SK-N-SH (cell line): ENCODE data around the gene ZC3H13. TPM values are rescaled to one million over a fixed set of nuclear protein-coding genes. Genes with fewer than 3 reads are reported as not detected.

Source experiments
- CTCF ChIA-PET: fragments of 300-600, 350-600 bp; formaldehyde crosslinking; extraction: SDS; loops from one replicate; lab custom pipeline; 2021; lab: Yijun Ruan, JAX
- POLR2A ChIA-PET: fragments of 350-600 bp; sonication (Branson Sonifier 250); formaldehyde crosslinking; extraction: SDS; loops from one replicate; lab custom pipeline; 2020; ENCODE audit warnings: antibody characterized with exemption, inconsistent platforms; lab: Yijun Ruan, JAX
- DNase-seq: peaks from one replicate; pipeline ENCODE4 v3.0.0; 2012
- H2AFZ ChIP-seq: fragments of 200-600 bp; sonication (generic); 2 replicates; pipeline ENCODE4 v1.8.1; 2016; ENCODE audit warnings: antibody characterized with exemption, mild to moderate bottlenecking, low read depth
- H3F3A ChIP-seq: fragments of 200-600 bp; sonication (generic); replicated peaks from 2 replicates; pipeline ENCODE3; 2016; ENCODE audit warnings: antibody characterized with exemption, mild to moderate bottlenecking; ENCODE audit not compliant: insufficient read depth
- H3K27ac ChIP-seq, 2 experiments: fragments of 200-500 bp in 1 of 2; fragments of 200-600 bp in 1 of 2; sonication (Bioruptor generic) in 1 of 2; sonication (generic), shearing (Covaris generic) in 1 of 2; 2 replicates each; pipeline versions ENCODE4 v1.5.1 to v1.6.1; 2014 to 2016; ENCODE audit warnings: low read depth in 2 of 2, inconsistent platforms in 1 of 2, low read length in 1 of 2, mild to moderate bottlenecking in 1 of 2, mixed read lengths in 1 of 2
- H3K27me3 ChIP-seq: fragments of 200-600 bp; sonication (generic), shearing (Covaris generic); 2 replicates; pipeline ENCODE4 v1.6.1; 2016; ENCODE audit warnings: mixed run types; ENCODE audit not compliant: insufficient read depth
- H3K36me3 ChIP-seq, 2 experiments: fragments of 200-500 bp in 1 of 2; fragments of 200-600 bp in 1 of 2; sonication (Bioruptor generic) in 1 of 2; sonication (generic) in 1 of 2; replicated peaks in 1 of 2; 2 replicates each; pipeline versions ENCODE3 to v1.5.1; 2014 to 2016; ENCODE audit warnings: low read length in 1 of 2, mild to moderate bottlenecking in 1 of 2; ENCODE audit not compliant: insufficient read depth in 2 of 2, control insufficient read depth in 1 of 2
- H3K4me1 ChIP-seq, 2 experiments: fragments of 200-500 bp in 1 of 2; fragments of 200-600 bp in 1 of 2; sonication (Bioruptor generic) in 1 of 2; sonication (generic), shearing (Covaris generic) in 1 of 2; 2 replicates each; pipeline versions ENCODE4 v1.5.1 to v1.6.1; 2014 to 2016; ENCODE audit warnings: low read depth in 1 of 2, low read length in 1 of 2, mixed run types in 1 of 2; ENCODE audit not compliant: insufficient read depth in 2 of 2, control insufficient read depth in 1 of 2
- H3K4me2 ChIP-seq: fragments of 200-600 bp; sonication (generic), shearing (Covaris generic); 2 replicates; pipeline ENCODE4 v1.6.1; 2017; ENCODE audit warnings: mixed run types
- H3K4me3 ChIP-seq, 2 experiments: fragments of 200-500 bp in 1 of 2; fragments of 200-600 bp in 1 of 2; sonication (Bioruptor generic) in 1 of 2; sonication (generic), shearing (Covaris generic) in 1 of 2; 2 replicates each; pipeline versions ENCODE4 v1.5.1 to v1.8.1; 2014 to 2016; ENCODE audit warnings: low read depth in 2 of 2, inconsistent platforms in 1 of 2, low read length in 1 of 2, mild to moderate bottlenecking in 1 of 2, mixed read lengths in 1 of 2, moderate library complexity in 1 of 2
- H3K79me2 ChIP-seq: fragments of 200-600 bp; sonication (generic); 2 replicates; pipeline ENCODE4 v1.8.1; 2017; ENCODE audit warnings: mild to moderate bottlenecking; ENCODE audit not compliant: insufficient read depth
- H3K9ac ChIP-seq: fragments of 200-600 bp; sonication (generic); 2 replicates; pipeline ENCODE4 v1.6.1; 2017; ENCODE audit warnings: mixed run types
- H3K9me2 ChIP-seq: fragments of 200-600 bp; sonication (generic); 2 replicates; pipeline ENCODE4 v1.6.1; 2017; ENCODE audit warnings: mixed run types
- H3K9me3 ChIP-seq: fragments of 200-600 bp; sonication (generic); 2 replicates; pipeline ENCODE4 v1.6.1; 2017; ENCODE audit warnings: mixed run types, mild to moderate bottlenecking, moderate library complexity
- H4K20me1 ChIP-seq: fragments of 200-600 bp; sonication (generic); 2 replicates; pipeline ENCODE4 v1.6.1; 2017; ENCODE audit warnings: mild to moderate bottlenecking, mixed run types; ENCODE audit not compliant: insufficient read depth
- CHD2 ChIP-seq: fragments of 150-350 bp; IDR thresholded peaks from 2 replicates; pipeline ENCODE4 v1.6.1; 2018; ENCODE audit warnings: low read length; ENCODE audit not compliant: partially characterized antibody
- ELF1 ChIP-seq: IDR thresholded peaks from 2 replicates; pipeline ENCODE4 v1.4.0; 2012
- FOSL2 ChIP-seq: IDR thresholded peaks from 2 replicates; pipeline ENCODE4 v1.4.0; 2012; ENCODE audit warnings: low read depth, mild to moderate bottlenecking, moderate library complexity, borderline replicate concordance
- FOXJ3 ChIP-seq: sonication (generic); formaldehyde crosslinking; IDR thresholded peaks from 2 replicates; pipeline ENCODE4 v1.5.1; 2020; ENCODE audit warnings: mild to moderate bottlenecking, missing genetic modification reagents
- FOXM1 ChIP-seq: IDR thresholded peaks from 2 replicates; pipeline ENCODE4 v1.4.0; 2012; ENCODE audit warnings: low read depth, mild to moderate bottlenecking
- GATA2 ChIP-seq: sonication (generic); formaldehyde crosslinking; IDR thresholded peaks from 2 replicates; pipeline ENCODE4 v1.5.0; 2020; ENCODE audit warnings: mild to moderate bottlenecking, missing genetic modification reagents
- MXI1 ChIP-seq: IDR thresholded peaks from 2 replicates; pipeline ENCODE4 v1.6.1; 2012; ENCODE audit warnings: mild to moderate bottlenecking, low read depth, low read length, improper control_type of control experiment
- NFIC ChIP-seq: IDR thresholded peaks from 2 replicates; pipeline ENCODE4 v1.4.0; 2012; ENCODE audit warnings: borderline replicate concordance
- NRF1 ChIP-seq: IDR thresholded peaks from 2 replicates; pipeline ENCODE4 v1.6.1; 2012; ENCODE audit warnings: low read depth, mild to moderate bottlenecking, low read length
- RCOR1 ChIP-seq: fragments of 150-350 bp; IDR thresholded peaks from 2 replicates; pipeline ENCODE4 v1.6.1; 2017; ENCODE audit warnings: antibody characterized with exemption, low read length
- RFX5 ChIP-seq: IDR thresholded peaks from 2 replicates; pipeline ENCODE4 v1.6.1; 2012; ENCODE audit warnings: mild to moderate bottlenecking, improper control_type of control experiment, low read length
- SIN3A ChIP-seq: IDR thresholded peaks from 2 replicates; pipeline ENCODE4 v1.6.1; 2012; ENCODE audit warnings: low read depth, mild to moderate bottlenecking, low read length, moderate library complexity, borderline replicate concordance
- SMC3 ChIP-seq: IDR thresholded peaks from 2 replicates; pipeline ENCODE4 v1.6.1; 2012; ENCODE audit warnings: low read depth, low read length, improper control_type of control experiment
- TAF1 ChIP-seq: IDR thresholded peaks from 2 replicates; pipeline ENCODE4 v1.6.1; 2012; ENCODE audit warnings: low read depth, mild to moderate bottlenecking, low read length, moderate library complexity, borderline replicate concordance
- TCF12 ChIP-seq: IDR thresholded peaks from 2 replicates; pipeline ENCODE4 v1.4.0; 2012
- TEAD4 ChIP-seq: IDR thresholded peaks from 2 replicates; pipeline ENCODE4 v1.4.0; 2012; ENCODE audit warnings: mild to moderate bottlenecking, borderline replicate concordance; ENCODE audit not compliant: insufficient read depth
- YY1 ChIP-seq: IDR thresholded peaks from 2 replicates; pipeline ENCODE4 v1.4.0; 2012; ENCODE audit warnings: low read depth, mild to moderate bottlenecking
- WGBS: methylation state at CpG from one replicate; pipeline ENCODE4 v1.1.6; 2017; ENCODE audit warnings: low lambda C conversion rate; 5-methylcytosine and 5-hydroxymethylcytosine counted together
- polyA plus RNA-seq, 3 experiments: library from polyadenylated mRNA; depleted of rRNA; stranded (reverse); fragments of >200 nt; gene quantifications; 2 replicates each; pipeline ENCODE4 v1.2.3, GENCODE V29; 2012
- TF ChIP-seq, protein P1 (sequence below): IDR thresholded peaks from 2 replicates; pipeline ENCODE4 v1.4.0; 2012; ENCODE audit warnings: low read depth
- TF ChIP-seq, protein P2 (sequence below): fragments of 200-600 bp; sonication (generic); IDR thresholded peaks from 2 replicates; pipeline ENCODE4 v1.6.1; 2017; ENCODE audit warnings: antibody characterized with exemption, mild to moderate bottlenecking, moderate library complexity
- TF ChIP-seq, protein P3 (sequence below): IDR thresholded peaks from 2 replicates; pipeline ENCODE4 v1.4.0; 2012; ENCODE audit warnings: low read depth, borderline replicate concordance
- TF ChIP-seq, protein P4 (sequence below): fragments of 150-350 bp; IDR thresholded peaks from 2 replicates; pipeline ENCODE4 v1.6.1; 2016; ENCODE audit warnings: mild to moderate bottlenecking, low read depth, low read length

Gene ZC3H13
- polyA plus RNA-seq, 1 of the 3 experiments (the other 2 are of a cell fraction) = 4.4 TPM

DNA sequence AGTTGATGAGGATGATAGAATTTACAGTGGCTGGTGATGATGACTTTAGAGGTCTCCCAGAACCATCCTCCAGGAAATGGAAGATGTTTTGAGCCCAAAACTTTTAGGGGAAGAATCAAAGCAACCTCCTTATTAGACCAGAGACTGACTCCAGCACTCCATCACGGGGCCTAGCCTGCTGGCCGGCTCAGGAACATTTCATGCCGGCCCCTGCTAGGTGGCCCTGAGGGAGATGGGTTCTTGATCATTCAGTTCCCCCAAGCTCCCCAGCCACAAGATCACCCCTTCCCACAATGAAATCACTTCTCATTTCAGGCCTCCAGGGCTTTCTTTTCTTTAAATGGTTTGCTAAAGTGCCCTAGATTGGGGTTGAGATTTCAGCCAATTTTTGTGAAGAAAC is 121.3 kb downstream of the ZC3H13 start:
- 56% methylated on average over 3 of the region's 3 CpGs for WGBS
- Histone ChIP-seq H3K9me3 (no peaks in the 10 kb centered on the region), H3K79me2 (no peaks in the 10 kb centered on the region), H3K27me3 (peaks cover 6% of the 10 kb centered on the region; the same call in 1 of the 2 replicates), H3K4me2 (no peak overlapping the region), H4K20me1 (no peaks in the 10 kb centered on the region), H3K4me3 (no peak overlapping the region), H3K27ac (no peak overlapping the region), H3F3A (no peaks in the 10 kb centered on the region), H2AFZ (no peak overlapping the region), H3K4me1 (peaks cover 0 to 2% of the 10 kb centered on the region in 2 experiments; a peak in 1 of 4 replicates), H3K36me3 (no peaks in the 10 kb centered on the region), H3K9me2 (no peaks in the 10 kb centered on the region), H3K9ac (no peak overlapping the region)
- no peak for DNase-seq
- POLR2A ChIA-PET = no interaction called here
- TF ChIP-seq TEAD4 = no peak
- CTCF ChIA-PET = interaction anchor here (1.3 kb wide), 1 partner anchor 81 kb away, joined by 3 read pairs; no protein-coding TSS in a partner anchor

DNA sequence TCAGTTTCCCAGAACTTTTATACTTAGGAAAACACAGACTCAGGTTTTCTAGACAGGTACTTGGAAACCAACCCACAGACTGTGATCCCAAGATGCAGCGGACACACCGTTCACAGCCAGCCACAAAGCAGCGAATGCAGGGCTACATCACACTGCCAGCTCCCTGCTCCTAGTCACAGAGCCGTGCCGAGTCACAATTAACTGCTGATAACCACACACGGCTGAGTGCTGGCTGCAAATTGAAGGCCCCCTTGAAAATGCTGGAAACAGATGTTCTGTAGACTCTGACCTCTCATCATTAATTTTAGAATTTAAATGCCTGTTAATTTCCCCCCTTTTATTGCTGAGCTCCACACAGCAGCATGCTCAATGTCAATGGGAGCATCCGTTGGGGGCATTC is 122.4 kb downstream of the ZC3H13 start:
- no peaks in the 10 kb centered on the region for H3K9me2 ChIP-seq
- H3K79me2 ChIP-seq = no peaks in the 10 kb centered on the region
- no peaks in the 10 kb centered on the region for H4K20me1 ChIP-seq
- TF ChIP-seq CHD2 (no peak), MXI1 (no peak), ELF1 (no peak), FOXJ3 (CRISPR knock-in tag) (no peak), NRF1 (no peak), NFIC (no peak), SMC3 (no peak), YY1 (no peak), TCF12 (no peak), RFX5 (no peak), RCOR1 (no peak), SIN3A (no peak), FOSL2 (no peak), TAF1 (no peak), GATA2 (CRISPR knock-in tag) (no peak), FOXM1 (no peak)
- TF ChIP-seq, protein P1, sequence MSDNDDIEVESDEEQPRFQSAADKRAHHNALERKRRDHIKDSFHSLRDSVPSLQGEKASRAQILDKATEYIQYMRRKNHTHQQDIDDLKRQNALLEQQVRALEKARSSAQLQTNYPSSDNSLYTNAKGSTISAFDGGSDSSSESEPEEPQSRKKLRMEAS = no peak
- TF ChIP-seq, protein P2, sequence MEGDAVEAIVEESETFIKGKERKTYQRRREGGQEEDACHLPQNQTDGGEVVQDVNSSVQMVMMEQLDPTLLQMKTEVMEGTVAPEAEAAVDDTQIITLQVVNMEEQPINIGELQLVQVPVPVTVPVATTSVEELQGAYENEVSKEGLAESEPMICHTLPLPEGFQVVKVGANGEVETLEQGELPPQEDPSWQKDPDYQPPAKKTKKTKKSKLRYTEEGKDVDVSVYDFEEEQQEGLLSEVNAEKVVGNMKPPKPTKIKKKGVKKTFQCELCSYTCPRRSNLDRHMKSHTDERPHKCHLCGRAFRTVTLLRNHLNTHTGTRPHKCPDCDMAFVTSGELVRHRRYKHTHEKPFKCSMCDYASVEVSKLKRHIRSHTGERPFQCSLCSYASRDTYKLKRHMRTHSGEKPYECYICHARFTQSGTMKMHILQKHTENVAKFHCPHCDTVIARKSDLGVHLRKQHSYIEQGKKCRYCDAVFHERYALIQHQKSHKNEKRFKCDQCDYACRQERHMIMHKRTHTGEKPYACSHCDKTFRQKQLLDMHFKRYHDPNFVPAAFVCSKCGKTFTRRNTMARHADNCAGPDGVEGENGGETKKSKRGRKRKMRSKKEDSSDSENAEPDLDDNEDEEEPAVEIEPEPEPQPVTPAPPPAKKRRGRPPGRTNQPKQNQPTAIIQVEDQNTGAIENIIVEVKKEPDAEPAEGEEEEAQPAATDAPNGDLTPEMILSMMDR = no peak
- TF ChIP-seq, protein P3, sequence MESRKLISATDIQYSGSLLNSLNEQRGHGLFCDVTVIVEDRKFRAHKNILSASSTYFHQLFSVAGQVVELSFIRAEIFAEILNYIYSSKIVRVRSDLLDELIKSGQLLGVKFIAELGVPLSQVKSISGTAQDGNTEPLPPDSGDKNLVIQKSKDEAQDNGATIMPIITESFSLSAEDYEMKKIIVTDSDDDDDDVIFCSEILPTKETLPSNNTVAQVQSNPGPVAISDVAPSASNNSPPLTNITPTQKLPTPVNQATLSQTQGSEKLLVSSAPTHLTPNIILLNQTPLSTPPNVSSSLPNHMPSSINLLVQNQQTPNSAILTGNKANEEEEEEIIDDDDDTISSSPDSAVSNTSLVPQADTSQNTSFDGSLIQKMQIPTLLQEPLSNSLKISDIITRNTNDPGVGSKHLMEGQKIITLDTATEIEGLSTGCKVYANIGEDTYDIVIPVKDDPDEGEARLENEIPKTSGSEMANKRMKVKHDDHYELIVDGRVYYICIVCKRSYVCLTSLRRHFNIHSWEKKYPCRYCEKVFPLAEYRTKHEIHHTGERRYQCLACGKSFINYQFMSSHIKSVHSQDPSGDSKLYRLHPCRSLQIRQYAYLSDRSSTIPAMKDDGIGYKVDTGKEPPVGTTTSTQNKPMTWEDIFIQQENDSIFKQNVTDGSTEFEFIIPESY = no peak
- TF ChIP-seq, protein P4, sequence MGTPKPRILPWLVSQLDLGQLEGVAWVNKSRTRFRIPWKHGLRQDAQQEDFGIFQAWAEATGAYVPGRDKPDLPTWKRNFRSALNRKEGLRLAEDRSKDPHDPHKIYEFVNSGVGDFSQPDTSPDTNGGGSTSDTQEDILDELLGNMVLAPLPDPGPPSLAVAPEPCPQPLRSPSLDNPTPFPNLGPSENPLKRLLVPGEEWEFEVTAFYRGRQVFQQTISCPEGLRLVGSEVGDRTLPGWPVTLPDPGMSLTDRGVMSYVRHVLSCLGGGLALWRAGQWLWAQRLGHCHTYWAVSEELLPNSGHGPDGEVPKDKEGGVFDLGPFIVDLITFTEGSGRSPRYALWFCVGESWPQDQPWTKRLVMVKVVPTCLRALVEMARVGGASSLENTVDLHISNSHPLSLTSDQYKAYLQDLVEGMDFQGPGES = no peak
- H3F3A ChIP-seq = no peaks in the 10 kb centered on the region
- no peak overlapping the region for H3K4me2 ChIP-seq
- no peak overlapping the region for H2AFZ ChIP-seq
- H3K9ac ChIP-seq = no peak overlapping the region
- H3K4me3 ChIP-seq = no peak overlapping the region
- ChIA-PET CTCF (no interaction called here), POLR2A (no interaction called here)
- peaks cover 5% of the 10 kb centered on the region; the same call in 1 of the 2 replicates for H3K27me3 ChIP-seq
- H3K27ac ChIP-seq = no peak overlapping the region
- H3K4me1 ChIP-seq = no peaks in the 10 kb centered on the region
- DNase-seq = no peak
- 68% methylated on average over 6 of the region's 7 CpGs for WGBS
- no peaks in the 10 kb centered on the region for H3K36me3 ChIP-seq
- H3K9me3 ChIP-seq = no peaks in the 10 kb centered on the region
